GM23338 (cell line): ENCODE measurements around the gene ZNF784. TPM values are rescaled to one million over a fixed set of nuclear protein-coding genes. Genes with fewer than 3 reads are reported as not detected.

ENCODE experiments used
- ATAC-seq: fragments of 200-7000 bp; cut with Tn5 transposase; 3 replicates; pipeline ENCODE4 v1.9.1; 2020
- DNase-seq: peaks from one replicate; pipeline ENCODE4 v3.0.0-alpha.2; 2015; ENCODE audit warnings: low spot score
- H2AFZ ChIP-seq: fragments of 200-600 bp; sonication (generic); 2 replicates; pipeline ENCODE4 v1.8.0; 2016; ENCODE audit warnings: antibody characterized with exemption, mild to moderate bottlenecking, moderate library complexity
- H3F3A ChIP-seq: fragments of 200-600 bp; sonication (generic); replicated peaks from 2 replicates; pipeline ENCODE4 v1.8.0; 2017; ENCODE audit warnings: antibody characterized with exemption, mixed run types, low read depth
- H3K27ac ChIP-seq: fragments of 200-600 bp; sonication (generic); 2 replicates; pipeline ENCODE4 v1.6.1; 2016; ENCODE audit warnings: low read depth
- H3K27me3 ChIP-seq: fragments of 200-600 bp; sonication (generic); 2 replicates; pipeline ENCODE4 v1.8.0; 2016; ENCODE audit warnings: mild to moderate bottlenecking, mixed run types, moderate library complexity; ENCODE audit not compliant: insufficient read depth
- H3K36me3 ChIP-seq: fragments of 200-600 bp; sonication (generic); 2 replicates; pipeline ENCODE4 v1.8.0; 2016; ENCODE audit warnings: mild to moderate bottlenecking; ENCODE audit not compliant: insufficient read depth
- H3K4me1 ChIP-seq: fragments of 200-600 bp; sonication (generic); 2 replicates; pipeline ENCODE4 v1.8.0; 2016; ENCODE audit warnings: mild to moderate bottlenecking, moderate library complexity; ENCODE audit not compliant: insufficient read depth
- H3K4me2 ChIP-seq: fragments of 200-600 bp; sonication (generic); 2 replicates; pipeline ENCODE4 v1.7.1; 2017; ENCODE audit warnings: mixed run types
- H3K4me3 ChIP-seq: fragments of 200-600 bp; sonication (generic); 2 replicates; pipeline ENCODE4 v1.6.1; 2016; ENCODE audit warnings: mixed run types
- H3K79me2 ChIP-seq: fragments of 200-600 bp; sonication (generic); replicated peaks from 2 replicates; pipeline ENCODE4 v1.8.0; 2017; ENCODE audit warnings: mild to moderate bottlenecking; ENCODE audit not compliant: insufficient read depth
- H3K9me2 ChIP-seq: fragments of 200-600 bp; sonication (generic); 2 replicates; pipeline ENCODE4 v1.8.0; 2017; ENCODE audit not compliant: insufficient read depth
- H4K20me1 ChIP-seq: fragments of 200-600 bp; sonication (generic); replicated peaks from 2 replicates; pipeline ENCODE4 v1.8.0; 2017; ENCODE audit warnings: mild to moderate bottlenecking; ENCODE audit not compliant: insufficient read depth
- H3K27ac Mint-ChIP-seq: 2 replicates; pipeline ENCODE4 v1.8.0; 2020; ENCODE audit warnings: inconsistent platforms, mild to moderate bottlenecking, moderate library complexity, mixed read lengths
- H3K27me3 Mint-ChIP-seq: 3 replicates; pipeline ENCODE4 v1.8.0; 2022; ENCODE audit warnings: low read depth, mild to moderate bottlenecking, moderate library complexity, mixed read lengths, inconsistent platforms; ENCODE audit not compliant: insufficient read depth, poor library complexity
- H3K36me3 Mint-ChIP-seq: 3 replicates; pipeline ENCODE4 v1.8.0; 2021; ENCODE audit warnings: low read depth, mild to moderate bottlenecking, inconsistent platforms, moderate library complexity, mixed read lengths
- H3K4me1 Mint-ChIP-seq: 3 replicates; pipeline ENCODE4 v1.8.0; 2020; ENCODE audit warnings: mild to moderate bottlenecking, inconsistent platforms, mixed read lengths
- H3K4me3 Mint-ChIP-seq: 3 replicates; pipeline ENCODE4 v1.8.0; 2021; ENCODE audit warnings: moderate library complexity, mild to moderate bottlenecking, inconsistent platforms, mixed read lengths
- H3K9me3 Mint-ChIP-seq: 3 replicates; pipeline ENCODE4 v1.8.0; 2020; ENCODE audit warnings: moderate library complexity, mild to moderate bottlenecking, inconsistent platforms, mixed read lengths
- CREB1 ChIP-seq: fragments of 250-450 bp; sonication (Bioruptor Pico); IDR thresholded peaks from 2 replicates; pipeline ENCODE4 v1.5.0; 2020; ENCODE audit warnings: low read depth, mild to moderate bottlenecking, moderate library complexity
- JUNB ChIP-seq: IDR thresholded peaks from one replicate; pipeline ENCODE4 v1.6.1; 2016; ENCODE audit warnings: antibody characterized with exemption; ENCODE audit not compliant: unreplicated experiment
- POLR2AphosphoS5 ChIP-seq: IDR thresholded peaks from 2 replicates; pipeline ENCODE4 v1.6.1; 2016; ENCODE audit warnings: antibody characterized with exemption, low read depth
- STAT1 ChIP-seq: IDR thresholded peaks from one replicate; pipeline ENCODE4 v1.6.1; 2016; ENCODE audit warnings: antibody characterized with exemption; ENCODE audit not compliant: unreplicated experiment
- ZNF114 ChIP-seq: fragments of 250-450 bp; sonication (Bioruptor Pico); IDR thresholded peaks from 2 replicates; pipeline ENCODE4 v1.5.0; 2020; ENCODE audit warnings: mild to moderate bottlenecking, moderate library complexity
- polyA plus RNA-seq: library from polyadenylated mRNA; unstranded; fragments of >200 nt; fragmentation: Nextera tagmentation; extraction: Ambion mirVana; gene quantifications from 2 replicates; pipeline ENCODE4 v1.2.1, GENCODE V29; 2016
- total RNA-seq: library from RNA; depleted of rRNA; stranded (reverse); fragments of >200 nt; shearing (Covaris generic); gene quantifications from 2 replicates; pipeline ENCODE4 v1.2.3, GENCODE V29; 2014
- TF ChIP-seq, protein P1 (sequence below): IDR thresholded peaks from one replicate; pipeline ENCODE4 v1.6.1; 2018; ENCODE audit warnings: antibody characterized with exemption; ENCODE audit not compliant: unreplicated experiment
- TF ChIP-seq, protein P2 (sequence below), 2 experiments: fragments of 200-600 bp in 1 of 2; sonication (generic) in 1 of 2; conservative IDR thresholded peaks; 2 replicates each; pipeline versions ENCODE4 v1.5.1 to v1.6.1; 2016 to 2017; ENCODE audit warnings: antibody characterized with exemption in 2 of 2, low read depth in 2 of 2, mild to moderate bottlenecking in 2 of 2, moderate library complexity in 1 of 2

The ZNF784 gene
- total and polyA plus RNA-seq, 2 experiments from 2014 or later, result 1.5 to 6.7 TPM

DNA sequence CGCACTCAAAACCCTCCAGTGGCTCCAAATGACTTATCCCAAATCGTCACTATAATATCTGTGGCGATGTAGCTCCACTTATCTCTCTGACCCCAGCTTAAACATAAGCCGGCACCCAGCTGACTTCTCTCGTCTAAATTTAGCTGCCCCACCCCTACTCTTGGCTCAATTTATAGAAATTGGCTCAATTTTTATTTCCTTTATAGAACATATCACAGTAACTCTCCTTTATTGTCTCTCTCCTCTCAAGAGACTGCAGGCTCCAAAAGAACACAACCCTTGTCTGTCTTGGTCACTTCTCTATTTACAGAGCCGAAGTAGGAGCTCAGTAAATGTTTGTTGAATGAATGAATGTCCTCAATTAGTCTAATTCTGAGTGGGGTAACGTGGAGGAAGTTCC, 805 bp downstream of the ZNF784 start:
- no peaks in the 10 kb centered on the region; the same call in 1 of the 2 replicates for H3K4me1 ChIP-seq
- Mint-ChIP-seq H3K36me3 (peaks cover 34% of the 10 kb centered on the region), H3K9me3 (peaks cover 1% of the 10 kb centered on the region; the same call in 1 of the 3 replicates), H3K27me3 (peaks cover 20% of the 10 kb centered on the region), H3K4me3 (peak overlapping the region; percentile 79), H3K27ac (peak overlapping the region; percentile 98; the same call in 1 of the 2 replicates), H3K4me1 (peaks cover 13% of the 10 kb centered on the region; the same call in 2 of the 3 replicates)
- H4K20me1 ChIP-seq, result peaks cover 5% of the 10 kb centered on the region
- H2AFZ ChIP-seq, result no peak overlapping the region
- no peaks in the 10 kb centered on the region for H3K36me3 ChIP-seq
- no peak for ATAC-seq
- no peak overlapping the region for H3K27ac ChIP-seq
- H3K9me2 ChIP-seq, result no peaks in the 10 kb centered on the region
- TF ChIP-seq STAT1 (no peak), ZNF114 (CRISPR knock-in tag) (no peak), CREB1 (CRISPR knock-in tag) (no peak), JUNB (no peak), POLR2AphosphoS5 (no peak)
- TF ChIP-seq, protein P1, sequence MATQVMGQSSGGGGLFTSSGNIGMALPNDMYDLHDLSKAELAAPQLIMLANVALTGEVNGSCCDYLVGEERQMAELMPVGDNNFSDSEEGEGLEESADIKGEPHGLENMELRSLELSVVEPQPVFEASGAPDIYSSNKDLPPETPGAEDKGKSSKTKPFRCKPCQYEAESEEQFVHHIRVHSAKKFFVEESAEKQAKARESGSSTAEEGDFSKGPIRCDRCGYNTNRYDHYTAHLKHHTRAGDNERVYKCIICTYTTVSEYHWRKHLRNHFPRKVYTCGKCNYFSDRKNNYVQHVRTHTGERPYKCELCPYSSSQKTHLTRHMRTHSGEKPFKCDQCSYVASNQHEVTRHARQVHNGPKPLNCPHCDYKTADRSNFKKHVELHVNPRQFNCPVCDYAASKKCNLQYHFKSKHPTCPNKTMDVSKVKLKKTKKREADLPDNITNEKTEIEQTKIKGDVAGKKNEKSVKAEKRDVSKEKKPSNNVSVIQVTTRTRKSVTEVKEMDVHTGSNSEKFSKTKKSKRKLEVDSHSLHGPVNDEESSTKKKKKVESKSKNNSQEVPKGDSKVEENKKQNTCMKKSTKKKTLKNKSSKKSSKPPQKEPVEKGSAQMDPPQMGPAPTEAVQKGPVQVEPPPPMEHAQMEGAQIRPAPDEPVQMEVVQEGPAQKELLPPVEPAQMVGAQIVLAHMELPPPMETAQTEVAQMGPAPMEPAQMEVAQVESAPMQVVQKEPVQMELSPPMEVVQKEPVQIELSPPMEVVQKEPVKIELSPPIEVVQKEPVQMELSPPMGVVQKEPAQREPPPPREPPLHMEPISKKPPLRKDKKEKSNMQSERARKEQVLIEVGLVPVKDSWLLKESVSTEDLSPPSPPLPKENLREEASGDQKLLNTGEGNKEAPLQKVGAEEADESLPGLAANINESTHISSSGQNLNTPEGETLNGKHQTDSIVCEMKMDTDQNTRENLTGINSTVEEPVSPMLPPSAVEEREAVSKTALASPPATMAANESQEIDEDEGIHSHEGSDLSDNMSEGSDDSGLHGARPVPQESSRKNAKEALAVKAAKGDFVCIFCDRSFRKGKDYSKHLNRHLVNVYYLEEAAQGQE, result no peak
- no peak for DNase-seq
- H3K4me3 ChIP-seq, result peak overlapping the region; percentile 35; the same call in 1 of the 2 replicates
- peaks cover 12% of the 10 kb centered on the region for H3F3A ChIP-seq
- peaks cover 9% of the 10 kb centered on the region for H3K79me2 ChIP-seq
- H3K27me3 ChIP-seq, result 0 out of 2 replicates have a peak, but pooled peaks cover 5% of the 10 kb centered on the region
- peak overlapping the region; percentile 19; the same call in 1 of the 2 replicates for H3K4me2 ChIP-seq

DNA sequence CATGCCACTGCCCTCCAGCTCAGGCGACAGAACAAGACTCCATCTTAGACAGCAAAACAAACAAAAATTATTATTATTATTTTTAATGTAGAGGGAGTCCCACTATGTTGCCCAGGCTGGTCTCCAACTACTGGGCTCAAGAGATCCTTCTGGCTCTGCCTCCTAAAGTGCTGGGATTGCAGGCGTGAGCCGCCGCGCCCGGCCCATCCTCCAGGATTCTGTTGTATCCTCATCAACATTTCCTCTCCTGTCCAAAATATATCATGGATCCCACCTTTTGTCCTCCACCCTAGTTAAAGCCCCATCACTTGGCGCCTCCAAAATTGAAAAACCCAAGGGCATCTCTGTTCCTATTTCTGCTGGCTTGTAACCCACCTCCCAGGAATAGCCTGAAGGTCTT, 1.2 kb downstream of the ZNF784 start:
- Mint-ChIP-seq H3K27ac (no peak overlapping the region), H3K4me3 (peak overlapping the region; percentile 79), H3K27me3 (peaks cover 18% of the 10 kb centered on the region), H3K36me3 (peaks cover 35% of the 10 kb centered on the region), H3K4me1 (peaks cover 13% of the 10 kb centered on the region; the same call in 2 of the 3 replicates), H3K9me3 (peaks cover 3% of the 10 kb centered on the region; the same call in 2 of the 3 replicates)
- Histone ChIP-seq H4K20me1 (peaks cover 5% of the 10 kb centered on the region), H3F3A (peaks cover 12% of the 10 kb centered on the region), H3K4me3 (no peak overlapping the region), H3K4me1 (no peaks in the 10 kb centered on the region; the same call in 1 of the 2 replicates), H3K27ac (no peak overlapping the region), H3K79me2 (peaks cover 9% of the 10 kb centered on the region), H2AFZ (no peak overlapping the region), H3K4me2 (no peak overlapping the region), H3K9me2 (no peaks in the 10 kb centered on the region), H3K36me3 (no peaks in the 10 kb centered on the region), H3K27me3 (0 out of 2 replicates have a peak, but pooled peaks cover 5% of the 10 kb centered on the region)
- DNase-seq (no peak), ATAC-seq (no peak)
- no peak for TF ChIP-seq CREB1 (CRISPR knock-in tag)
- TF ChIP-seq, protein P2, sequence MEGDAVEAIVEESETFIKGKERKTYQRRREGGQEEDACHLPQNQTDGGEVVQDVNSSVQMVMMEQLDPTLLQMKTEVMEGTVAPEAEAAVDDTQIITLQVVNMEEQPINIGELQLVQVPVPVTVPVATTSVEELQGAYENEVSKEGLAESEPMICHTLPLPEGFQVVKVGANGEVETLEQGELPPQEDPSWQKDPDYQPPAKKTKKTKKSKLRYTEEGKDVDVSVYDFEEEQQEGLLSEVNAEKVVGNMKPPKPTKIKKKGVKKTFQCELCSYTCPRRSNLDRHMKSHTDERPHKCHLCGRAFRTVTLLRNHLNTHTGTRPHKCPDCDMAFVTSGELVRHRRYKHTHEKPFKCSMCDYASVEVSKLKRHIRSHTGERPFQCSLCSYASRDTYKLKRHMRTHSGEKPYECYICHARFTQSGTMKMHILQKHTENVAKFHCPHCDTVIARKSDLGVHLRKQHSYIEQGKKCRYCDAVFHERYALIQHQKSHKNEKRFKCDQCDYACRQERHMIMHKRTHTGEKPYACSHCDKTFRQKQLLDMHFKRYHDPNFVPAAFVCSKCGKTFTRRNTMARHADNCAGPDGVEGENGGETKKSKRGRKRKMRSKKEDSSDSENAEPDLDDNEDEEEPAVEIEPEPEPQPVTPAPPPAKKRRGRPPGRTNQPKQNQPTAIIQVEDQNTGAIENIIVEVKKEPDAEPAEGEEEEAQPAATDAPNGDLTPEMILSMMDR (conservative IDR thresholded peaks at IDR 0.05; ENCODE audit: low read depth in 2 of 2), result no peak
- TF ChIP-seq, protein P1, result no peak
